Measurements from ENCODE around the gene CHCHD1.

Gene CHCHD1

GRCh38 chr10:73803680-73804286 lies 21.9 kb downstream of the CHCHD1 start:
- no peak for TF ChIP-seq CTCF (IDR thresholded peaks at IDR 0.05; ENCODE audit: control insufficient read depth, insufficient read depth, low read depth, low read length, missing control alignments)
- no peak overlapping the region for H3K4me3 ChIP-seq (ENCODE audit: control insufficient read depth, low read depth, low read length)
- no peak for DNase-seq (ENCODE audit: low read depth)

GRCh38 chr10:73806176-73806950 lies 24.5 kb downstream of the CHCHD1 start:
- no peak for TF ChIP-seq CTCF (IDR thresholded peaks at IDR 0.05; ENCODE audit: control insufficient read depth, insufficient read depth, low read depth, low read length, missing control alignments)
- H3K4me3 ChIP-seq (ENCODE audit: control insufficient read depth, low read depth, low read length) = no peak overlapping the region
- no peak for DNase-seq (ENCODE audit: low read depth)

GRCh38 chr10:73807471-73807870 lies 25.6 kb downstream of the CHCHD1 start:
- no peak for DNase-seq (ENCODE audit: low read depth)
- H3K4me3 ChIP-seq (ENCODE audit: control insufficient read depth, low read depth, low read length) = no peak overlapping the region
- no peak for TF ChIP-seq CTCF (IDR thresholded peaks at IDR 0.05; ENCODE audit: control insufficient read depth, insufficient read depth, low read depth, low read length, missing control alignments)

- TF ChIP-seq CTCF (IDR thresholded peaks at IDR 0.05; ENCODE audit: control insufficient read depth, insufficient read depth, low read depth, low read length, missing control alignments) = no peak
These were observed 26.4 kb downstream of the CHCHD1 start for GRCh38 chr10:73808021-73808815.

GRCh38 chr10:73809061-73809818 lies 27.4 kb downstream of the CHCHD1 start:
- TF ChIP-seq CTCF (IDR thresholded peaks at IDR 0.05; ENCODE audit: control insufficient read depth, insufficient read depth, low read depth, low read length, missing control alignments) = no peak
- H3K4me3 ChIP-seq (ENCODE audit: control insufficient read depth, low read depth, low read length) = no peak overlapping the region
- no peak for DNase-seq (ENCODE audit: low read depth)

More at GRCh38 chr10:73808021-73808815, 26.4 kb downstream of the CHCHD1 start:
- no peak overlapping the region for H3K4me3 ChIP-seq (ENCODE audit: control insufficient read depth, low read depth, low read length)
- DNase-seq (ENCODE audit: low read depth) = no peak

- H3K4me3 ChIP-seq (ENCODE audit: control insufficient read depth, low read depth, low read length) = peak overlapping the region; percentile 76
- no peak for TF ChIP-seq CTCF (IDR thresholded peaks at IDR 0.05; ENCODE audit: control insufficient read depth, insufficient read depth, low read depth, low read length, missing control alignments)
- DNase-seq (ENCODE audit: low read depth) = peak; percentile 37
These were observed 28.5 kb downstream of the CHCHD1 start for GRCh38 chr10:73810358-73810734.
